Measurements from ENCODE around the gene ZNF830.

DNA sequence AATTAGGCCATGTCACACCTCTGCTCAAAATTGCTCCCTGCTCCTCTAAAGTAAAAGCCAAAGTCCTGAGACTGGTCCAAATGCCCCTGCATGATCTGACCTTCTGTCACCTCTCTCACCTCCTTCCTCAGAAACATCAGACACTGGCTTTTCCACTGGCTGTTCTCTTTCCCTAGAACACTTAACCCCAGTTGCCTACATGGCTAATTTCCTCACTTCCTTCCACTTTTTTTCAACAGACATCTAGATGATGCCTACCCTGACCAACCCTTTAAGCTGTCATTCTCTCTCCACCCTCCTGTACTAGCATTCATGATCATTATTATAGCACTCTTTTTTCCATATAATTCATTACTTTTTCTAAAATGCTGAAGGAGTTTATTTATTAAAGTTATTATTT is 31.1 kb upstream of the ZNF830 start:
- TF ChIP-seq, protein P1, sequence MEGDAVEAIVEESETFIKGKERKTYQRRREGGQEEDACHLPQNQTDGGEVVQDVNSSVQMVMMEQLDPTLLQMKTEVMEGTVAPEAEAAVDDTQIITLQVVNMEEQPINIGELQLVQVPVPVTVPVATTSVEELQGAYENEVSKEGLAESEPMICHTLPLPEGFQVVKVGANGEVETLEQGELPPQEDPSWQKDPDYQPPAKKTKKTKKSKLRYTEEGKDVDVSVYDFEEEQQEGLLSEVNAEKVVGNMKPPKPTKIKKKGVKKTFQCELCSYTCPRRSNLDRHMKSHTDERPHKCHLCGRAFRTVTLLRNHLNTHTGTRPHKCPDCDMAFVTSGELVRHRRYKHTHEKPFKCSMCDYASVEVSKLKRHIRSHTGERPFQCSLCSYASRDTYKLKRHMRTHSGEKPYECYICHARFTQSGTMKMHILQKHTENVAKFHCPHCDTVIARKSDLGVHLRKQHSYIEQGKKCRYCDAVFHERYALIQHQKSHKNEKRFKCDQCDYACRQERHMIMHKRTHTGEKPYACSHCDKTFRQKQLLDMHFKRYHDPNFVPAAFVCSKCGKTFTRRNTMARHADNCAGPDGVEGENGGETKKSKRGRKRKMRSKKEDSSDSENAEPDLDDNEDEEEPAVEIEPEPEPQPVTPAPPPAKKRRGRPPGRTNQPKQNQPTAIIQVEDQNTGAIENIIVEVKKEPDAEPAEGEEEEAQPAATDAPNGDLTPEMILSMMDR (IDR thresholded peaks at IDR 0.05; ENCODE audit: low read depth, low read length, missing input control) = no peak
- TF ChIP-seq EGR1 (IDR thresholded peaks at IDR 0.05; ENCODE audit: low read depth in 2 of 2) (no peak), TAF1 (conservative IDR thresholded peaks at IDR 0.05) (no peak), JUND (IDR thresholded peaks at IDR 0.05) (no peak)
- TF ChIP-seq, protein P2, sequence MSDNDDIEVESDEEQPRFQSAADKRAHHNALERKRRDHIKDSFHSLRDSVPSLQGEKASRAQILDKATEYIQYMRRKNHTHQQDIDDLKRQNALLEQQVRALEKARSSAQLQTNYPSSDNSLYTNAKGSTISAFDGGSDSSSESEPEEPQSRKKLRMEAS (IDR thresholded peaks at IDR 0.05) = no peak
- TF ChIP-seq, protein P3, sequence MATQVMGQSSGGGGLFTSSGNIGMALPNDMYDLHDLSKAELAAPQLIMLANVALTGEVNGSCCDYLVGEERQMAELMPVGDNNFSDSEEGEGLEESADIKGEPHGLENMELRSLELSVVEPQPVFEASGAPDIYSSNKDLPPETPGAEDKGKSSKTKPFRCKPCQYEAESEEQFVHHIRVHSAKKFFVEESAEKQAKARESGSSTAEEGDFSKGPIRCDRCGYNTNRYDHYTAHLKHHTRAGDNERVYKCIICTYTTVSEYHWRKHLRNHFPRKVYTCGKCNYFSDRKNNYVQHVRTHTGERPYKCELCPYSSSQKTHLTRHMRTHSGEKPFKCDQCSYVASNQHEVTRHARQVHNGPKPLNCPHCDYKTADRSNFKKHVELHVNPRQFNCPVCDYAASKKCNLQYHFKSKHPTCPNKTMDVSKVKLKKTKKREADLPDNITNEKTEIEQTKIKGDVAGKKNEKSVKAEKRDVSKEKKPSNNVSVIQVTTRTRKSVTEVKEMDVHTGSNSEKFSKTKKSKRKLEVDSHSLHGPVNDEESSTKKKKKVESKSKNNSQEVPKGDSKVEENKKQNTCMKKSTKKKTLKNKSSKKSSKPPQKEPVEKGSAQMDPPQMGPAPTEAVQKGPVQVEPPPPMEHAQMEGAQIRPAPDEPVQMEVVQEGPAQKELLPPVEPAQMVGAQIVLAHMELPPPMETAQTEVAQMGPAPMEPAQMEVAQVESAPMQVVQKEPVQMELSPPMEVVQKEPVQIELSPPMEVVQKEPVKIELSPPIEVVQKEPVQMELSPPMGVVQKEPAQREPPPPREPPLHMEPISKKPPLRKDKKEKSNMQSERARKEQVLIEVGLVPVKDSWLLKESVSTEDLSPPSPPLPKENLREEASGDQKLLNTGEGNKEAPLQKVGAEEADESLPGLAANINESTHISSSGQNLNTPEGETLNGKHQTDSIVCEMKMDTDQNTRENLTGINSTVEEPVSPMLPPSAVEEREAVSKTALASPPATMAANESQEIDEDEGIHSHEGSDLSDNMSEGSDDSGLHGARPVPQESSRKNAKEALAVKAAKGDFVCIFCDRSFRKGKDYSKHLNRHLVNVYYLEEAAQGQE (IDR thresholded peaks at IDR 0.05) = no peak
